Stimulated activated CD4-positive, alpha-beta T cell treated with anti-CD3 and anti-CD28 coated beads, Interleukin-12 subunit alpha, Interleukin-12 subunit beta, amount 100 ng/mL, for 24 hours (primary cell): ENCODE measurements around the gene C15orf62.

Source experiments
- DNase-seq, 2 experiments: peaks; one replicate each; pipeline ENCODE4 v3.0.0-alpha.2; 2020; ENCODE audit warnings: low read depth in 2 of 2

The C15orf62 gene

GRCh38 chr15:40782609-40783227, 12.9 kb downstream of the C15orf62 start:
- DNase-seq, result peak; percentile 58 to 65

- no peak for DNase-seq
These were observed 15.4 kb downstream of the C15orf62 start for GRCh38 chr15:40785164-40785563.

- no peak for DNase-seq
These were observed 16.0 kb downstream of the C15orf62 start for GRCh38 chr15:40785814-40786213.

- DNase-seq, result peak in 1 of 2 experiments; percentile 66
These were observed 17.6 kb downstream of the C15orf62 start for GRCh38 chr15:40787344-40787841.

GRCh38 chr15:40787991-40788390, 18.2 kb downstream of the C15orf62 start:
- DNase-seq, result no peak

DNA sequence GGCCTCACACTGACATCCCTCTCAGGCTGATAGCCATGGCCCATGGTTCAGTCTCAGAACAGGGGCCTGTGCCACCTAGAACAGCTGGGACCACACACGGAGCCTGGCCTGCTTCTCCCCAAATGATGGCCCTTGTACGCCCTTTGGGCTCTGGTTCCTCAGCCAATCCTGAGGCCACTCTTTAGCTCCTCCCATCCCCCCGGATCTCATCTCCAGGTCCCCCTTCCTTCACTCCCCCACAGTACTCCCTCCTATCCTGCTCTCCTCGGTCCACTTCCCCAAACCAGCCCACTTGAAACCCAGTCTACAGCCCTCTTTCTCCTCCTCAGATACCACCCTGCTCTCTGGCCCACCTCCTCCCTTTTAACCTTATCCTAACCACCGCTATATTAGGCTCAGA, 19.3 kb downstream of the C15orf62 start:
- no peak for DNase-seq

DNA sequence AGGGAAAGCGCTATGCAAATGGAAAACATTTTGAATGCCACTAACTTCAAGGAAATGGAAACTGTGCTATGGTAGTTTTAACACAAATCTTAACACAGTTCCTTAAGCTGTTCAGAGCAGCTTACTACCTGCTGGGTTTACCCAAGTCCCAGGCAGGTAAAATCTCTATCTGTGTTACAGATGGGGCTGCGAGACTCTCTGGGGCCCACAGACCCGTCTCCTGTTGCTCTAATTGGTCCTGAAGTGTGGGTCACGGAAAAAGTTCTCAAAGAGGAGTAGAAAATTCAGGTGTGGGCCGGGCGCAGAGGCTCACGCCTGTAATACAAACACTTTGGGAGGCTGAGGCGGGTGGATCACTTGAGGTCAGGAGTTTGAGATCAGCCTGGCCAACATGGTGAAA, 20.2 kb downstream of the C15orf62 start:
- no peak for DNase-seq

DNA sequence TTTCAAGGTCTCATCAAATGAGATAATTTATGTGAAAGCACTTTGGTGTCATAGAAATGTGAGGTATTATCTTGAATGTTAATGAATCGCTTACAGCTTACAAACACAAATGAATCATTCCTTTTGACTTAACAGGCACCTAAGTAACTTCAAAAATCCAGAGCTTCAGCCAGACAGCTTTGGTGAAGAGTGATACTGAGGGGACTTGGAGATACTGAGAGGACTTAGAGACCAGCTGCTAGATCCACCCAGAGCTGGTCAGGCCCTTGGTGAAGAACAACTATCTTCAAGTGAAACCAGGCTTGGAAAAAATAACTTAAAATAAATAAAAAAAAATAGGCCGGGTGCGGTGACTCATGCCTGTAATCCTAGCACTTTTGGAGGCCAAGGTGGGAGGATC, 20.9 kb downstream of the C15orf62 start:
- no peak for DNase-seq

- DNase-seq, result no peak
These were observed 22.6 kb downstream of the C15orf62 start for GRCh38 chr15:40792394-40792793.

DNA sequence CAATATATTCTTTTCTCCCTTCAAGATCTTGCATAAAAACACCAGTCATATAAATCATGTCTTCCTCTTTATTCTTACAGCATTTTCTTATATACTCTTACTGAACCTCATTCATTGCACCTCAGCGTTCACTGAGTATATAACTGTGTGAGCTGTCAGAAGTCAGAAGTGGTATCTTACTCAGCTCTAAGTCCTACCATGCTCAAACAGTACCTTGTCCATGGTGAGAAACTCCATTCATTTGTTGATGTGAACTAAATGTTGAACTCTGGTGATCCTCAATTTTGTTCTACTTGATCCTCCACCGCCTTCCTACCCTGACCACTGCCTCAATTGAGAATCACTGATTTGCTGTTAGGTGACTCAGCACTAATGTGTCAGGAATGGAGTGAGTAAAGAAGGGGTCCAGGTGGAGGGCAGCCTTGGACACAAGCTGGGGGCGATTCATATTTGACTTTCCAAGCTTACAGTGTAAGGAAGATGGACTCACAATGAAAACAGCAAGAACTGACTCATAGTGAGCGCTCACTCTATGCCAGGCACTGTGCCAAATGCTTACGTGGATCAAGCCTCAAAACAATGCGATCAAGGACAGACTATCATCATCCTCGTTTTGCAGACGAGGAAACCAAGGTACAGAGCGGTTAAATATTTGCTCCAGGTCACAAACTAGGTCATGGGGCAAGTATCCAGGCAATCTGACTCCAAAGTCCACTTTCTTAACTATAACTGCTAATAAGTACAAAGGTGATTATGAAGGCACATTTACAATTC, 23.6 kb downstream of the C15orf62 start:
- DNase-seq, result no peak

GRCh38 chr15:40796041-40796440, 26.3 kb downstream of the C15orf62 start:
- DNase-seq, result no peak

GRCh38 chr15:40796512-40796911, 26.7 kb downstream of the C15orf62 start:
- no peak for DNase-seq

GRCh38 chr15:40799523-40799922, 29.7 kb downstream of the C15orf62 start:
- no peak for DNase-seq

- DNase-seq, result no peak
These were observed 33.3 kb downstream of the C15orf62 start for GRCh38 chr15:40803076-40803475.

DNA sequence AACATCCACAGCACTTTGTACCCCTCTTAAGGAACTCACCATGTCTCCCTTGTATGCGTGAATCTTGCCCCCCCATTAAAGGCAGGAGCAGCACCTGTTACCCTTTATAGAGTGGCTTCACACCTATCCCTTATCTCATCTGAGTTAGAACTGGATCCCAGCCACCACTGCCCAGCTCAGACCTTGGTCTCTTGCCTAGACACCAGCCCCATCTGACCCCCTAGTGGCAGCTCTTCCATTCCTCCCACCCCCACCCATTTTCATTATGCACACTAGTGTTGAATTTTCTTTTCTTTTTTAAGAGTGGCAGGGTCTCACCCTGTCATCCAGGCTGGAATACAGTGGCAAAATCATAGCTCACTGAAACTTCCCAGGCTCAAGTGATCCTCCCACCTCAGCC, 33.9 kb downstream of the C15orf62 start:
- DNase-seq, result no peak

GRCh38 chr15:40806672-40807027, 36.9 kb downstream of the C15orf62 start:
- no peak for DNase-seq

DNA sequence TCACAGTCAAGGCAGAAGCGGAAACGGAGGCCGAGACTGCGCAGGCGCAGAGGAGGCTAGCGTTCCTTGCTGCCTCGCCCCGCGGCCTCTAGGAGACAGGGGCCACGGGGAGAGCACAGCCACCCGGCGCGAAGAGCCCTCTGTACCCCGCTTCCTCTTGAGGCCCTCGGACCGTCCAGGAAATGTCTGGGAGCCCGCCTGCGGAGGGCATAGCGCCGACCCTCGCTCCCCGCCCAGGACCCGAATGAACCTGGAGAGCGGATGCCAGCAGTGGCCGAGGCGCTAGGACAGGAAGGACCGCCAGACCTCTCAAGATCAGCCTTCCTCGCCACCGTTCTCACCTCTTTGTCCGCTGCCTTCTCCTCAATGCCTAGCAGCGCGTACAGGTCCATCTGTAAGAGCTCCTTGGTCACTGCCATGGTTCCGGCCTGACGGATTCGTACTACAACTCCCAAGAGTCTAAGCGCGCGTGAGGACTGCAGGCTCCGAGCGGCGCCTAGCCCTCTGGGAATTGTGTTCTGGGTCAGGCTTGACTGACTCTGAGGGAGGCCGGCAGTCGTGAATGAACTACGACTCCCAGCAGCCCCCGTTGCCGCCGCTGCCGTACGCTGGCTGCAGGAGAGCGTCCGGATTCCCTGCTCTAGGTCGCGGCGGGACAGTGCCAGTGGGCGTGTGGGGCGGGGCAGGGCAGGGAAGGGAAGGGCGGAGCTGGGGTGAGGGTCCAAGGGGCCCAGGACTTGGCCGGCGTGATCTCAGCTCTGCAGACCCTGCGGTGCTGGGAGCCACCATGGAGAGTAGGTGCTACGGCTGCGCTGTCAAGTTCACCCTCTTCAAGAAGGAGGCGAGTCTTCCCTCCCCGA, 37.5 kb downstream of the C15orf62 start, which contains the start of the genes DNAJC17 and ZFYVE19:
Gene DNAJC17 (minus strand): TSS at position 446 of the 860 bp plus-strand sequence. CDS start 27 bp downstream, at position 419.
Gene ZFYVE19 (plus strand): TSS at position 62 of the 860 bp plus-strand sequence. CDS start 501 bp downstream, at position 563.
- DNase-seq, result peak; percentile 88 to 94

DNA sequence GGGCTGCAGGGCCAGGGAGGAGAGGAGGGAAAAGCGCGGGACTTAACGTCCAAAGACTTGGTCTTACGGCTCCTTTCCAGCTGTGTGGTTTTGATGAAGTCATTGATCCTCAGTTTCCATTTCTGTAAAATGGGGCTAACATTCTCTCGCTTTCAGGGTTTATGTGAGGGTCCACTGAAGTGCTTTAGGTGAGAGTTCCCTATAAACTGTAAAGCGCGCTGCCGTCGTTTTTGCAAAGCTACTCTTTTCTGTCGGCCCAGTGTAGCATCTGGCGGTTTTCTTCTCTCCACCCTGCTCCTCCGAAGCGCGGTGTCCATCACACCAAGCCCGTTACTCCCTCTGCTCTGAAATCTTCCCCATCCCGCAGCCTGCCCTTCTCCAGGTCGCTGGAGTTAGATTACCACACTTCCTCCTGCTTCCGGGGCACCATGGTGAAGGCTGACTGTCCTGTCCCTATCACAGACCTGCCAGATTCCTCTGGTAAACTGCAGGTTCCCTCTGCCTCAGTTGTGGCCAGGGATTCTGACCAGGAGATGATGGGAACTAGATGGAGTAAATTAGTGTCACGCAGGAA, 38.2 kb downstream of the C15orf62 start:
- DNase-seq, result no peak

- no peak for DNase-seq
These were observed 39.2 kb downstream of the C15orf62 start for GRCh38 chr15:40808861-40809450.

DNA sequence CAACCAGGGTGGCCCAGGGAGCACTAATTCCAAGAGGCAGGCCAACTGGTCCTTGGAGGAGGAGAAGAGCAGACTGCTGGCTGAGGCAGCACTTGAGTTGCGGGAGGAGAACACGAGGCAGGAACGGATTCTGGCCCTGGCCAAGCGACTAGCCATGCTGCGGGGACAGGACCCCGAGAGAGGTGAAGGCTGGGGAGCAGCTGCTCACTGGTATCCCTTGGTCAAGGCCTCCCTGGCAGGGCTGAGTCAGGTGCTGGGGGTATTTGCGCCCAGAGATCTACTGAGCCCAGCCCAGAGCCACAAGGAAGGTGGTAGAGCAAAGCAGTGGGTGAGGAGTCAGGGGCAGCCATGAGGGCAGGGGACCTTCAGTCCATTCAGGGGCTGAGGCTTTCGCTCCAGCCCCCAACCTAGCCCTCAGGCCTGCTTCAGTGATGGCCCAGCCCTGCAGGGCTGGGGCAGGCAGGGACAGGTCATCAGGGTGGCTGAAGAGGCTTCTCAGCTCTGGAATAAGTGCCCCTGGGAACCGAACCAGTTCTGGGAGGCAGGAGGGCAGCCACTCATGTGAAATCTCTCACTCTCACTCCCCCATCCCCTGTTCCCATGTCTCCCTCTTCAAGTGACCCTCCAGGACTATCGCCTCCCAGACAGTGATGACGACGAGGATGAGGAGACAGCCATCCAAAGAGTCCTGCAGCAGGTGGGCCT, 43.1 kb downstream of the C15orf62 start:
- no peak for DNase-seq
